Measurements from ENCODE around the gene SLC38A4. TPM values are rescaled to one million over a fixed set of nuclear protein-coding genes. Genes with fewer than 3 reads are reported as not detected.

The SLC38A4 gene
- total and polyA plus RNA-seq, 2 of the 8 experiments (the other 6 are each of a cell fraction or from before 2014, with no cell fraction given), result 6.7 to 15.4 TPM

GRCh38 chr12:46808317-46808716, 17.5 kb downstream of the SLC38A4 start:
- H2BK120ac ChIP-seq (replicated peaks; ENCODE audit: low read depth, low read length), result no peak overlapping the region
- H2BK20ac ChIP-seq (ENCODE audit: low read length), result no peak overlapping the region
- no peaks in the 10 kb centered on the region; a peak in 1 of 7 replicates for H3K4me1 ChIP-seq (replicated peaks in 1 of 4; ENCODE audit: control insufficient read depth in 3 of 4, insufficient read depth in 4 of 4, low read length in 3 of 4)
- H3K79me2 ChIP-seq (ENCODE audit: control insufficient read depth in 1 of 2, insufficient read depth in 2 of 2, low read length in 2 of 2), result no peaks in the 10 kb centered on the region
- POLR2A ChIA-PET (ENCODE audit: partially characterized antibody), result no interaction called here
- H3K79me1 ChIP-seq (ENCODE audit: low read depth, low read length), result no peaks in the 10 kb centered on the region
- no peak overlapping the region for H2BK5ac ChIP-seq (ENCODE audit: low read depth, low read length)
- no peak overlapping the region for H3K18ac ChIP-seq (ENCODE audit: extremely low read depth, low read length)
- no peak overlapping the region for H3K56ac ChIP-seq (replicated peaks; ENCODE audit: insufficient read length, low read depth, low read length)
- H3K4ac ChIP-seq (replicated peaks; ENCODE audit: insufficient read length, low read depth, low read length), result no peak overlapping the region
- H3K14ac ChIP-seq (ENCODE audit: insufficient read length), result no peak overlapping the region
- FAIRE-seq (no peak), DNase-seq (ENCODE audit: low read depth in 1 of 2, low spot score in 2 of 2) (no peak)
- WGBS, 2 experiments (ENCODE audit: extremely low coverage in 1 of 2, insufficient coverage in 1 of 2, insufficient read length in 1 of 2, insufficient replicate concordance in 2 of 2, low coverage in 1 of 2, low lambda C conversion rate in 2 of 2, missing lambda C conversion rate in 1 of 2), result 95% methylated on average over 2 of the region's 2 CpGs; no CpG with 5 or more reads in 1 of the 2 experiments
- no peak overlapping the region for H3K27ac ChIP-seq (ENCODE audit: low read depth, low read length)
- no peaks in the 10 kb centered on the region for H3K27me3 ChIP-seq (replicated peaks in 1 of 4; ENCODE audit: control insufficient read depth in 3 of 4, extremely low read depth in 1 of 4, insufficient read depth in 3 of 4, low read length in 3 of 4)
- no peak overlapping the region for H2BK12ac ChIP-seq (ENCODE audit: low read depth, low read length)
- H3K9me3 ChIP-seq (ENCODE audit: insufficient read depth in 2 of 2, low read depth in 1 of 2, low read length in 1 of 2), result no peaks in the 10 kb centered on the region
- no peak overlapping the region for H2AFZ ChIP-seq (ENCODE audit: low read length)
- H3K23ac ChIP-seq (ENCODE audit: insufficient read length), result no peak overlapping the region
- H3K36me3 ChIP-seq (ENCODE audit: control insufficient read depth in 2 of 4, insufficient read depth in 4 of 4, low read length in 3 of 4), result no peaks in the 10 kb centered on the region
- H3K9ac ChIP-seq (replicated peaks in 1 of 4; ENCODE audit: extremely low read depth in 1 of 4, low read depth in 3 of 4, low read length in 3 of 4), result no peak overlapping the region
- TF ChIP-seq CHD1 (IDR thresholded peaks at IDR 0.05; ENCODE audit: low read depth, low read length), result no peak
- TF ChIP-seq SP1 (IDR thresholded peaks at IDR 0.05; ENCODE audit: low read depth, low read length), result no peak
- no peak for TF ChIP-seq CHD2 (IDR thresholded peaks at IDR 0.05; ENCODE audit: low read length)
- TF ChIP-seq, protein P1, sequence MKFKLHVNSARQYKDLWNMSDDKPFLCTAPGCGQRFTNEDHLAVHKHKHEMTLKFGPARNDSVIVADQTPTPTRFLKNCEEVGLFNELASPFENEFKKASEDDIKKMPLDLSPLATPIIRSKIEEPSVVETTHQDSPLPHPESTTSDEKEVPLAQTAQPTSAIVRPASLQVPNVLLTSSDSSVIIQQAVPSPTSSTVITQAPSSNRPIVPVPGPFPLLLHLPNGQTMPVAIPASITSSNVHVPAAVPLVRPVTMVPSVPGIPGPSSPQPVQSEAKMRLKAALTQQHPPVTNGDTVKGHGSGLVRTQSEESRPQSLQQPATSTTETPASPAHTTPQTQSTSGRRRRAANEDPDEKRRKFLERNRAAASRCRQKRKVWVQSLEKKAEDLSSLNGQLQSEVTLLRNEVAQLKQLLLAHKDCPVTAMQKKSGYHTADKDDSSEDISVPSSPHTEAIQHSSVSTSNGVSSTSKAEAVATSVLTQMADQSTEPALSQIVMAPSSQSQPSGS (IDR thresholded peaks at IDR 0.05; ENCODE audit: low read length), result no peak
- no peak overlapping the region for H4K8ac ChIP-seq (ENCODE audit: extremely low read depth, insufficient read depth, low read length)
- no peak overlapping the region for H4K5ac ChIP-seq (ENCODE audit: insufficient read length, low read depth, low read length)
- no peak overlapping the region for H4K91ac ChIP-seq (replicated peaks; ENCODE audit: insufficient read length, low read length)
- H2AK5ac ChIP-seq (ENCODE audit: low read depth, low read length), result no peak overlapping the region
- CTCF ChIA-PET (ENCODE audit: partially characterized antibody), result interaction anchor here (1.4 kb wide), 1 partner anchor 12 kb away, joined by 3 read pairs; no protein-coding TSS in a partner anchor
- H2BK15ac ChIP-seq (ENCODE audit: low read length), result no peak overlapping the region
- H3K23me2 ChIP-seq (ENCODE audit: low read depth, low read length), result no peaks in the 10 kb centered on the region
- no peak overlapping the region for H3K4me3 ChIP-seq (ENCODE audit: extremely low read depth in 1 of 4, insufficient read depth in 2 of 4, low read depth in 3 of 4, low read length in 4 of 4)
- no peaks in the 10 kb centered on the region for H4K20me1 ChIP-seq (replicated peaks in 1 of 2; ENCODE audit: control insufficient read depth in 1 of 2, insufficient read depth in 2 of 2, low read length in 2 of 2)
- no peak overlapping the region for H3K4me2 ChIP-seq (ENCODE audit: insufficient read depth in 1 of 2, low read depth in 2 of 2, low read length in 2 of 2)
